Measurements from ENCODE around the gene RPL37A.
A peak's percentile ranks its signal among the peaks of the same experiment; 100 is the strongest.

RPL37A gene

DNA sequence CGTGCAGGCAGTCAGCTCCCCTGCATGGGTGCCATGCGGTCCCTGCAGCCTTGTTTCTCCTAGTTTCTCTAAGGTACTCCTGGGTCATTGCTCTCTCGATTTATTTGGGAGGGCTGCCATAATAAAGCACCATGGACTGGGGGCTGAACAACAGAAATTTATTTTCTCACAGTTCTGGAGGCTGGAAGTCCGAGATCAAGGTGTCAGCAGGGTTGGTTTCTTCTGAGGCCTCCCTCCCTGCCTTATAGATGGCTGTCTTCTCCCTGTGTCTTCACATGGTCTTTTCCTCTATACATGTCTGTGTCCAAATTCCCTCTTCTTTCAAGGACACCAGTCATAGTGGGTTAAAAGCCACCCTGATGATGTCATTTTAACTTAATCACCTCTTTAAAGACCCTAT, 40.5 kb downstream of the RPL37A start:
- in situ Hi-C loops (cut with MboI; ENCODE audit: low pct_unique_long_range_greater_than_20kb, low sequenced_read_pairs), result no loop called here
- no peak for DNase-seq

DNA sequence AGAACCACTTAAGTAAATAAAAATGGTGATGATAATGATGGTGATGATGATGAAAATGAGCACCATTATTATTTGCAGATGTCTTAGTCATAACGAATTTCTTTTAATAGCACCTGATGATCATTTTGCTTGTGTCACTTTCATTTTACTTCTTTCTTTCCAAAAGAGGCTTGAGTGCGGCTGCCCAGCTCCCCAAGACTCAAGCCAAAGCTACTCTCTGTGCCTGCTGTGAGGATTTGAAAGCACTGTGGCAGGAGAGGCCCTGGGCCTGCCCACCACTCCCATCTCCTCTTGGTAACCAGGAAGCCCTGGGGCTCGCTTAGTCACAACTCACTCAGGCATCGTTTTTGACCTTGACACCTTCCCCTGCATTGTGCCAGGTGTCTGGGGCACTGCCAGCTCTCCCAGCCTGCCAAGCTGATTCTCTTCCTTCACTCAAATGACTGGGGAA, 41.2 kb downstream of the RPL37A start:
- DNase-seq, result no peak
- in situ Hi-C loops (cut with MboI; ENCODE audit: low pct_unique_long_range_greater_than_20kb, low sequenced_read_pairs), result no loop called here

- in situ Hi-C loops (cut with MboI; ENCODE audit: low pct_unique_long_range_greater_than_20kb, low sequenced_read_pairs), result no loop called here
- DNase-seq, result no peak
These were observed 42.3 kb downstream of the RPL37A start for GRCh38 chr2:216540920-216541319.

DNA sequence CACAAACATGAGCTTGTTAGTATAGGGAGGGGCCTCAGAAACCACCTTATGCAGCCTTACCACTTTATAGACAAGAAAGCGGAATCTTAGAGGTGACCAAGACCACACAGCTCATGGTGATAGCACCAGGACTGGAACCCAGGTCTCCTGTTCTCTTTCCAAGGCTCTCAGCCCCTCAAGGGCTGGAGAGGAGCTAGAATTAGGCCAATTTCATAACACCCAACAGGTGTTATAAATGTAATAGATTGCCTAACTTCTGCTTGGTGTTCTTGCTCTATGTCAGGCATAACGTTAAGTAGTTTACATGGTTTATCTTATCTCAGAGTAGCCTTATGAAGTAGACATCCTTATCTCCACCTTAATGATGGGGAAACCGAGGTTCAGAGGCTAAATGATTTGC, 42.9 kb downstream of the RPL37A start:
- in situ Hi-C loops (cut with MboI; ENCODE audit: low pct_unique_long_range_greater_than_20kb, low sequenced_read_pairs), result no loop called here
- DNase-seq, result no peak

DNA sequence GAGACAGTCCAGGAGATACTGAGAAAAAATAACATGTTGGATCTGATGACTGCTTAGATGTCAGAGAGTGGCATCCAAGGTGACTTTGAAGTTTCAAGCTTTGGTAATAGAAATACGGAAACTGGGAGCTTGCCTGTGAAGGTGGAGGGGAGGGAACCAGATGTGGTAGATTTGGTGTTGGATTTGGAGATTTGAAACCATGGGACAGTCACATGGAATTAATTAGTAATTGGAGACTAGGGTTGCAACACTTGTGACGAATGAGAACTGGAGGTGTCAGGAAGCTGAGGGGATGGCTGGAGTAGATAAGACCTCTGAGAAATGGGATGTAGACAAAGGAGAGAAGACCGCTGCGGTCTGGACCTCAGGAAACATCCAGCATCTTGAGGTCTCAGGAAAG, 46.7 kb downstream of the RPL37A start:
- DNase-seq, result peak; percentile 99
- in situ Hi-C loops (cut with MboI; ENCODE audit: low pct_unique_long_range_greater_than_20kb, low sequenced_read_pairs), result no loop called here

DNA sequence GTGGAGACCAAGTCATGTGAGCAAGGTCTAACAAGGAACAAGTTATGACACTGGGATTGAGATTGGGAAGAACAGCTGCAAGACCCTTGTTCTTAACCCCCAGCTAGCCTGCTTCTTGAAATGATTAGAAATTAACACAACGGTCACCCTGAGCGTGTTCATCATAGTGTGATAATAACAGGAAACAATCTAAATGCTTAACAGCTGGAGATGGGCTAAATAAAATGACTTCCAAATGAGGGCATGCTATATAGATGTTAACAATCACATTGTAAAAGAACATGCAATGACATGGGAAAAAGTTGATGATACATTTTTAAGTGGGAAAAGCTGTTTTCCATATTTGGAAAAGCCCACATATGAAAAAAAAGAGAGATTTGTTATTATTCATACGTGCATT, 47.6 kb downstream of the RPL37A start:
- DNase-seq, result no peak
- in situ Hi-C loops (cut with MboI; ENCODE audit: low pct_unique_long_range_greater_than_20kb, low sequenced_read_pairs), result no loop called here

DNA sequence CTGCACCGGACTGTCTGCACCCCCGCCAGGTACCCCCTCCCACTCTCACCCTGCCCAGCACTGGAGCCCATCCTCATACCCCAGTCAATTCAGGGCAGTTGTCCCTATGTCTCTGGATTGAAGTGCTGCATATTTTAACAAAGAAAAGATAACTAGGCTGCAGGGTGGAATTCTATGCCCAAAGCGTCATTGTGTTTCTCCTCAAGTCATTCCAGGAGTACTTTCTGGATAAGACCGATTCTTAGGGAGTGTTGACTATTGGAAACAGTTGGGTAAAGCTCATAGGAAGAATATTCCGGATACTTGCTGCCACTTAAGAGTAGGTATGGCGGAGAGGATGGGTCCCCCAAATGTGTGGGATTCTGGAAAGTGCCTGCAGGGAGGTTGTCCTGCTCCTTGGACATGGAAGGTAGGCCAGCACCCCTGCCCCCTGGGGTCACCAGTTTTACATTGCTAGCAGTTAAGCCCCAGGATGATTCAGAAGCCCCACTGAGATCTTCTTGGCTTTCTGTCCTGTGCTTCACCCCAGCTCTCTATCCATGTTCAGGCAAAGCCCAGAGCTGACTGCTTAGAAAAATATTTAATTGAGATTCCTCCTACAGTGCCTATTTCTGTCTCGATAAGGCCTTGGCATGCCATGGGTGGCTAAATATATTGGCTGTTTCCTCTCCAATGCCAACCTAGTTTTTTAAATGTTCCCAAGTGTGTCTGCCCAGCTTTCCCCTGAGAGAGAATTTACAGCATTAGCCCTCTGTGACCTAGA, 48.2 kb downstream of the RPL37A start:
- no peak for DNase-seq
- in situ Hi-C loops (cut with MboI; ENCODE audit: low pct_unique_long_range_greater_than_20kb, low sequenced_read_pairs), result no loop called here

- no peak for DNase-seq
- in situ Hi-C loops (cut with MboI; ENCODE audit: low pct_unique_long_range_greater_than_20kb, low sequenced_read_pairs), result no loop called here
These were observed 50.3 kb downstream of the RPL37A start for GRCh38 chr2:216548901-216549331.

DNA sequence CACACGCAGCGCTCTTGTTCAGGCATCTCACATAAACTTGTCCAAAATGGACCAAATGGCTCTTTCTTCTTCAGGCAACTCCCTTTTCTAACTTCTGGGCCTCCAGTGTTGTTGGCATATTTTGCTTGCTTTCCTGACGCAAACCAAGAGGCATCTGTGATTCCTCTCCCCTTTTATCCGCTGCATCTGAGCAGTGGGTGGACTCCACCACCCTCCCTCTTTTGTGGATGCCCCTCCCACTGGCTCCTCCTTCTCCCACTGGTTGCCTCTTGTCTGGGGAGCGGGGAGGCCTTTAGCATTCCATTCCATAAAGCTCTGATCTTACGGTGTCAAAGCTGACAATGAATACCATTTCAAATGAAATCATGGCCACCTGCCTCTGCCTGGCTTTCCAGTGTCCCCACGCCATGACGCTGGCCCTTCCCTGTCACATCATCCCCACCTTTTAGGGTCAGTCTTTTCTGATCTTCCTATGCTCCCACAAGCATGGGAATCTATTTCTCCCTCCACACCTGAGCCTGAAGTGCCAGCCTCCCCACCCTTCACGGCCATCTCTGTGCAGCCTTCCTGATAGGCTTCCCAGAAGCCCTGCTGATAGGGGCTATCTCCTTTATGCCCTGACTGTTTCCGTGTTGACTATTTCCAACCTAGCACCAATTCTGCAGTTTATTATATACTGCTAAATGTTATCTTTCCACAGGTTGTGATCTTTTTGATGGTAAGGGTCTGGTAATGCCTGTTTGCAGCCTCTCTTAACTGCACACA, 51.5 kb downstream of the RPL37A start:
- no peak for DNase-seq
- in situ Hi-C loops (cut with MboI; ENCODE audit: low pct_unique_long_range_greater_than_20kb, low sequenced_read_pairs), result no loop called here

GRCh38 chr2:216551234-216552068, 52.8 kb downstream of the RPL37A start:
- in situ Hi-C loops (cut with MboI; ENCODE audit: low pct_unique_long_range_greater_than_20kb, low sequenced_read_pairs), result no loop called here

GRCh38 chr2:216553093-216553478, 54.4 kb downstream of the RPL37A start:
- no peak for DNase-seq
- in situ Hi-C loops (cut with MboI; ENCODE audit: low pct_unique_long_range_greater_than_20kb, low sequenced_read_pairs), result no loop called here

More at GRCh38 chr2:216551234-216552068, 52.8 kb downstream of the RPL37A start:
- no peak for DNase-seq

Measured in KBM-7 (cell line).